HL-60 (cell line): ENCODE results near the gene MICU2.

Experiments used
- DNase-seq, 2 experiments: peaks; one replicate each; pipeline ENCODE4 v3.0.0-alpha.2; 2010 to 2020; ENCODE audit warnings: low read depth in 1 of 2, low spot score in 1 of 2
- H3K27ac ChIP-seq: fragments of 250-450 bp; sonication (Bioruptor Pico); replicated peaks from 2 replicates; pipeline ENCODE4 v1.5.1; 2020; ENCODE audit warnings: mild to moderate bottlenecking, moderate library complexity
- H3K27me3 ChIP-seq: fragments of 250-450 bp; sonication (Bioruptor Pico); 2 replicates; pipeline ENCODE4 v1.5.1; 2021; ENCODE audit warnings: mild to moderate bottlenecking, moderate library complexity; ENCODE audit not compliant: insufficient read depth, poor library complexity, severe bottlenecking
- H3K4me3 ChIP-seq: replicated peaks from 2 replicates; pipeline ENCODE4 v1.5.1; 2011; ENCODE audit warnings: mild to moderate bottlenecking, control low read depth, low read length; ENCODE audit not compliant: insufficient read depth
- CTCF ChIP-seq: IDR thresholded peaks from one replicate; pipeline ENCODE4 v1.5.1; 2011; ENCODE audit warnings: low read length, control low read depth, inconsistent platforms; ENCODE audit not compliant: insufficient read depth
- GABPA ChIP-seq: IDR thresholded peaks from 2 replicates; pipeline ENCODE4 v1.6.1; 2012; ENCODE audit warnings: low read depth
- POLR2AphosphoS5 ChIP-seq: IDR thresholded peaks from 2 replicates; pipeline ENCODE4 v1.6.1; 2012; ENCODE audit warnings: low read depth
- REST ChIP-seq: IDR thresholded peaks from 2 replicates; pipeline ENCODE4 v1.6.1; 2012; ENCODE audit warnings: low read depth; ENCODE audit not compliant: insufficient replicate concordance
- SPI1 ChIP-seq: IDR thresholded peaks from 2 replicates; pipeline ENCODE4 v1.6.1; 2012; ENCODE audit warnings: low read depth, mild to moderate bottlenecking, borderline replicate concordance

Gene MICU2

GRCh38 chr13:21632196-21632595, 28.2 kb upstream of the MICU2 start:
- DNase-seq, result no peak
- H3K27me3 ChIP-seq, result no peaks in the 10 kb centered on the region
- TF ChIP-seq POLR2AphosphoS5 (no peak), REST (no peak), GABPA (no peak)
- H3K27ac ChIP-seq, result no peak overlapping the region
- H3K4me3 ChIP-seq, result no peak overlapping the region

GRCh38 chr13:21625366-21625765, 21.4 kb upstream of the MICU2 start:
- Histone ChIP-seq H3K27me3 (no peaks in the 10 kb centered on the region), H3K4me3 (no peak overlapping the region), H3K27ac (no peak overlapping the region)
- peak in 1 of 2 experiments; percentile 29 for DNase-seq
- TF ChIP-seq CTCF (peak; percentile 32), POLR2AphosphoS5 (no peak)

- H3K4me3 ChIP-seq, result no peak overlapping the region
- peaks cover 4% of the 10 kb centered on the region for H3K27me3 ChIP-seq
- TF ChIP-seq SPI1 (no peak), GABPA (no peak), POLR2AphosphoS5 (no peak), REST (no peak), CTCF (no peak)
- H3K27ac ChIP-seq, result no peak overlapping the region
- no peak for DNase-seq
Measured at GRCh38 chr13:21620861-21621260, 16.9 kb upstream of the MICU2 start.

- Histone ChIP-seq H3K27me3 (peaks cover 4% of the 10 kb centered on the region), H3K4me3 (no peak overlapping the region), H3K27ac (no peak overlapping the region)
- no peak for DNase-seq
- no peak for TF ChIP-seq GABPA
- no peak for TF ChIP-seq CTCF
- TF ChIP-seq REST, result no peak
- no peak for TF ChIP-seq SPI1
- TF ChIP-seq POLR2AphosphoS5, result no peak
Measured at GRCh38 chr13:21619633-21620220, 15.8 kb upstream of the MICU2 start.
